HG02885 (cell line): ENCODE results near the gene PAGE1.
"Not testable (repeated sequence)": the region's sequence is repeated elsewhere in the genome, so short reads cannot be mapped to it uniquely, and the experiment has no call there.

Experiments used
- ATAC-seq: cut with Tn5 transposase; IDR thresholded peaks from one replicate; pipeline ENCODE4 v1.9.1; 2021; ENCODE audit warnings: mild to moderate bottlenecking; ENCODE audit not compliant: unreplicated experiment, poor library complexity

Gene PAGE1

DNA sequence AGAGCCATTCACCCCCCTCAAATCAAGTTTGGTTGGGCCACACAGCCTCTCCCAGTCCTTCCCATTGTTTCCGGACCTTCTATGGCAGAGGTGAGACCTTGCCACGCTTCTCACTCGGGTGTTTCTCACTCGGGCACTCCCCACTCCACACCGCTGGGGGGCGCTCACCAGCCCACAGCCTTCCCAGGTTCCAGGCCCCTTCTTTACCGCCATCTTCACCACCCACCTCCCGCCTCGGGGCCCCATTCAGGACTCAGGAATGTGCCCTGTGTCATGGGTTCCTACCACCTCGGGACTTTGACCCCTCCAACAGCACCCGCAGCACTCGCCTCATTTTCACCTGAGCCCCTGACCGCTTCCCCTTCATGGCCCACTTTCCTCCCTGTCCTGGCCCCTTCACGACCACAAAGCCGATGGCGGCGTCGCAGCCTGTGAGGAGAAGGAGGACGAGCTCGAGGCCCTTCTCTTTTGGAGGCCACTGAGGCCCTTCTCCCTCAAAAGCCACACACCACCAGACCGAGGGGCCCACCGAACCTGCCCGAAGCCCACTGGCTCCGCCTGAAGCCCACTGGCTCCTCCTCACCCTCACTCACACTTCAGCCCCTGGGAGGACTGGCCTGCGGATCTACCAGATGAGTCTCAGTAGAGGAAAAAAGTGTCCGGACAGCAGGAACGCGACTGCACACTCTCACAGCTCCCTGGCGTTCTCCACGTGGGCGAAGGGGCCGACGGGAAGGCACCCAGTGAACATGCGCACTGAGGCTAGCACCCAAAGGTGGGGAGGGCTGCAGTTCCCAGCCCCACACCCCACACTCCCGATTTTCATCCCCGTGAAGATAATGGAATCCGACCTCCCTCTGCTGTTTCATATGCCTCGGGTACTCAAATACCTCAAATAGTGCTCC is at the start of gene PAGE1:
Gene PAGE1, minus strand, starts transcription at position 709 of the 905 bp plus-strand sequence. CDS start 1,214 bp downstream, outside the sequence.
- ATAC-seq, result no peak

GRCh38 chrX:49741501-49741900 is 45.7 kb upstream of the PAGE1 start:
- ATAC-seq, result not testable (repeated sequence)

DNA sequence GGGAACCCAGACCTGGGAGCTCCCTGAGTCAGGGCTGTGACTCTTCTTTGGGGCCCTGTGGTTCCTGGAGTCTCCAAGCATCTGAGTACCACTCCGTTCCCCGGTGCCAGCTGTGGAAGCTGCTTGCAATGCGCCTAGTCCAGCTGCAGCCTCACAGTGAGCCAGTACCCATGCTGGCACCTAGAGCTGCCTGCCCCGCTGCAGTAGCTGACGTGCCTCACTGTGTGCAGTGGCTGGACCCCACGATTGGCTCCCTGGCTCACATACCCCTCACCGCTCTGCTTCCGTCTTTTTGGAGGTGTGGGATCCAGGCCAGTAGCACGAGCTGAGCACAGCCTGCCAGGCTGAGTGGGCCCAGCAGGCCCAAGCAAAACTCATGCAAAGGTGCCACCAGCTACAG is 32.1 kb upstream of the PAGE1 start:
- no peak for ATAC-seq

DNA sequence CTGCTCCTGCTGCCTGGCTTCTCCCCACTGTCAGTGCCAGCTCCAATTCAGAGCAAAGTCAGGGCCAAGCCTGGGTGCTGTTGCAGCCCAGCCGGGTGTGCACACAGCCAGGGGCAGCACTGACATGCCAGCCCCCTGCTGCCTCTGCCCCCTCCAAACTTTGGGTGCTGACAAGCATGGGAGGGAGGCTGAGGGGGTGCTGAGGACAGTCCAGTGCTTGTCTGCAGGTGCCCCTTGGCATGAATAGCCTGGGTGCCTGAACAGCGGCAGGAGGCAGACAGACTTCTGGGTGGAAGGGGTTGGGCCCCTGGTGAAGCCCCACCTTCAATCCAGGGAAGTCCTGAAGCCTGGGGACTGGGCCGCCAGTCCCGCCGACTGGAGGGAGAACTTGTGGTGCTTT is 31.2 kb upstream of the PAGE1 start:
- no peak for ATAC-seq

DNA sequence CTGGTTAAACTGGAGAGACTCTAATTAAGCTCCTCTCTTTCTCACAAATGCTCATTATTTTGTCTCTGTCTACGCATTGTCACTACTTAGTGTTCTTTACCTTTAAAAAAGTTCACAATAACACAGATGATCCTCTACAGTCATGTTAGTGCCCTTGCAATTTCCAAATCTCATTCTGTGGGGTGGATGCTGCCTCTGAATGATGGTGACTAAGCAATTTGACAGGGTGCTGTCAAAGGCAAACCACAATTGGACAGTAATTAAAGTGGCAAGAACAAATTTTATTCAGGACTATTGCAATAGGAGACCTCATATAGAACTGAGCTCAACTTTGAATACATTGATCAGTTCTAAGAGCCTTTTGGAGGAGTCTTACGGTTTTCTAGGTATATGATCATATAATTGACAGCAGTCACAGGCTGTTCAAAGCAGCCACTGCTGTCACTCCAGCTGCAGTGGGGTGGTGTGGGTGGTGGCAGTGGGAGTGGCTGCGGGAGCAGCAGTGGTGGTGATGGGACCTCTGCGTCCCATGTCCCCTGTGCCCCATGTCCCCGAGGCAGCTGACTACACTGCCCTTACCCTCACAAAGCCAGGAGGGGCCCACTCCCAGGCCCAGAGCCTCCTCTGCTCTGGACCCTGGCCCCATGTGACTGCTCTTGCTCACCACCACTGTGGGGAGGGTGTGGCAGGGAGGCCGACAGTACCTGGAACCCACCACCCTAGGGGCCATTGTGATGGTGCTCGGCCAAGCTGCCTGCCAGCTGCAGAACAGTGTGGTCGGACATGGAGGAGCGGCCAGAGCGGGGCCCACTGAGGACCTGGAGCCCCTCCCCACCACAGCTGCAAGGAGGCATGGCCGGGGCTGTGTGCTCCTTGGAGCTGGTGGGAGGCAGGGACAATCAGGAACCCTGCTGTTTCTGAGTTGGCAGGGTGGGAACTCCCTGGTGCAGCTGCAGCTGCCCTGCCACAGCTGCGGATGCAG is 30.4 kb upstream of the PAGE1 start:
- no peak for ATAC-seq

GRCh38 chrX:49725401-49725800 is 29.6 kb upstream of the PAGE1 start:
- no peak for ATAC-seq

- not testable (repeated sequence) for ATAC-seq
Observed at GRCh38 chrX:49720106-49720505, 24.3 kb upstream of the PAGE1 start.

DNA sequence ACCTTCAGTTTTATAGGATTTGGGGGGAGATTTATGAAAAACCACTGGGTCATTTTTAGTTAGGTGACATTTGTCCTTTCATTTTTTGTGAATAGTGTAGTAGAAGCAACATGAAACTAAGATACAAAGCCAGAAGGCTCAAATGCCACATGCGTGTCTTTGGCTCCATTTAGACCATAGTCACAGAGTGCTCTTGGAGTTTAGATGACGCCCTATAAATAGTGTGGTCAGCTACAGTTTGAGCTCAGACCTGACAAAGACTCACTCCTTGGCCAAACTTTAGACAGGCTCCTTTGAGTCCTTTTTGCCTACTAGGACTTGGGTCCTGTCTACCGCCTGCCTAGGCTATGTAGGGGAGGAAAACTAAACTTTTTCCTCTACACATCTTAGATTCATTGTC is 16.8 kb upstream of the PAGE1 start:
- ATAC-seq, result no peak

DNA sequence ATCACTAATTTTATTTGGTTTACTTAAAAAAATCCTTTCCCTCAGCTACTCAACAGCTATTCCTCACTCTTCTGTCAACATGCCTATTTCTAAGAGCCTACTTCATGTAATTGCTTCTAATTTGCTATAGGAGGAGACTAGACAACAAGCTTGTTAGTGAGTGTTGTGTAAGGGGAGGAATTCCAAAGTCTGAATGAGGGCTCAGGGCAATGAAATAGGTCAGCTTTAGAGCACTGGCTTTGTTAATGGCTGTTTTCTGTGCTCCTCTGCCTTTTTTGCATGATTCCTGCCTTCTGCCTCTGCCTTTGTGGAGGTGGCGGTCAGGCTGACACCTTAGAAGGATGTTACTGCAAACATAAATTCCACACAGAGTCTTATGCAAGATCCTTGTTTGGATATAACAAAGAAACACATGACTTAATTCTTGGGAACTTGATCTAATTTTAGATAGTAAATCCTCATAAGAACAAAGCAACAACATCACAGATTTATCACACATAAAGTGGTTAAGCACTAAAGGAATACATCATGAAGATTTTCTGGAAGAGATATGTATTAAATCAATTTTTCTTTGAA is 15.0 kb upstream of the PAGE1 start:
- no peak for ATAC-seq

DNA sequence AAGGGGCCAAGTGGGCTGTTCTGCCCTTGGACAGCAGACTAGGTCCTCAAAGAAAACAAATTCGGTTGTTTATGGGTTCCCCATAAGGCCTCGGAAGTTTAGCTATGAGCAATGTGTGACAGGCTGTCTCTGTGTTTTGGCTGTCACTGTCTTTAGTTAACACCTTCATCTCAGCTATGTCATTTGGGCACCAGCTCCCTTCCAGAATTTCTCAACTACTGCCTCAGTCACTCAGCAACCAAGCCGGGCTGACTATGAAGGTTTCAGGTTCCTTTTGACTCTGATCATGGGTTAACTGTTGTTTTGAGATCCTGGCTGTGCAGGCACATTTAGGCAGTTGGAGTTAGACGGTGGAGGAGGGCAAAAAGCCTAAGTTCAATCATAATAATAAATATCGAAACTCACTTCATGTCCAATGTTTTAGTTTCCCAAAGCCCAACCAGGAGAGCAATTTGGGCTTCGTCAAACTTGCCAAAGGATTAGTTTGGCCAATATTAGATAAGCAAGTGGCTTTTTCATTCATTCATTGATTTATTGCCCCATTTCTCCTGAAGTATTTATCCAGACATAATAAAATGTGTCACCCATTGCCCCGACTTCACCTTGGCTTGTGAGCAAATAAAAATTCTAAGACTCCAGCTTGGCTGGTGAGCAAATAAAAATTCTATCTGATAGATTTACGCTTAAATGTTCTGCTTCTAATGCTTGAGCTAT is 9.1 kb upstream of the PAGE1 start:
- ATAC-seq, result no peak

DNA sequence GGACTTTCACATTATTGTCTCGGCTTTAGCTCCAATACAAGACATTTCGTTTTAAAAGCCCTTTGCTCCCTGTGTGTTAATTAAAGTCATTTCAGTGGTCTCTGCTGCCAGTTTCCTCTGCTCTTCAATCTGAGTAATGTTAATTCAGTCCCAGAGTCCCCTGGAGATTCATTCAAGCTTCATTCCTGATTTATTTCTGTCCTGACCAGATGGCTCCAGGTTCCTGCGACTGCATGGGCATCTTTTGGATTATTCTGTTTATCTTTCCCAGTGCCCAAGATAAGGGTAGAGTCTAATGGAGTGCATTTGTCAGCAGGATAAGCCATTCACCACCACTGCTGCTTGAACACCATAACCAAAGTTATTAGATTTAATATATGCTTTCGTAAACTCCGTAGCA is 6.1 kb upstream of the PAGE1 start:
- ATAC-seq, result no peak

DNA sequence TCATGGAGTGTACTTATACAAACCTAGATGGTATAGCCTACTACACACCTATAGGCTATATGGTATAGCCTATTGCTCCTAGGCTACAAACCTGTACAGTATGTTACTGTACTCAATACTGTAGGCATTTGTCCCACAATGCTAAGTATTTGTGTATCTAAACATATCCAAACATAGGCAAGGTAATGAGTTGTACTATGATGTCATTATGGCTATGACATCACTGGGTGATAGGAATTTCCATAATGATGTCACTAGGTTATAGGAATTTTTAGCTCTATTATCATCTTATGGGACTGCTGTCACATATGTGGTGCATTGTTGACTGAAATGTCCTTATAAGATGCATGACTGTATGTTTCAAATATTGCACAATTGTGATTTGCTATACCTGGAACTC is 5.5 kb upstream of the PAGE1 start:
- ATAC-seq, result no peak

GRCh38 chrX:49675075-49675719 is 20.6 kb downstream of the PAGE1 start:
- no peak for ATAC-seq

DNA sequence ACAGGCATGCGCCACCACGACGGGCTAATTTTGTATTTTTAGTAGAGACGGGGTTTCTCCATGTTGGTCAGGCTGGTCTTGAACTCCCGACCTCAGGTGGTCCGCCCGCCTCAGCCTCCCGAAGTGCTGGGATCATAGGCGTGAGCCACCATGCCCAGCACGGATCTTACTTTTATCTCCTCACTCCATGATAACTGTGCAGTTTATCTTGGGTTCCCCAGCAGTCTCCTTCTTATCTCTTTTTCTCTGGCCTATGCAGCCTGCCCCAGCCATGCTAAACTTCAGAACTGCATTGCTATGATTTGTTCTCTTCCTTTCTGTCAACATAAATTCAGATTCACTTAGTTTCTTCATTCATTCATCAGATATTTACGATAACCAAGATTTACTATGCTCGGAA is 22.4 kb downstream of the PAGE1 start:
- no peak for ATAC-seq

DNA sequence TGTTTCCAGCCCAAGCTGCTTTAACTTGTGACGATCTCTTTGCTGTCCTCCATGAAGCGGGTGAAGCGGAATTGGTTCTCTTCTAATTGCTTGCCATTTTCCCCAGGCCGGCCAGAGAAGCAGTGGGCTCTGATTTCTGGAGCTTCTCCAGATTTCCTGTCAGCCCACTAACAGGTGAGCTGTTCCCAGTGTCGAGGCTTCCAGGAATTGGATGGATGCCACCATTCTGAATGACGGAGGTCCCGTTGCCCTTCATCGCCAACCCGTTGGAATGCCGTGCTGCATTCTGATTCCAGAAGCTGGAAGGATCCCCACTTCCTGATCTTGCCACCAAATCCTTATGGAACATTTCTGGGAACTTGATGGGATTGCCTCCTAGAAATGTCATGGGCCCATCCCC is 31.0 kb downstream of the PAGE1 start:
- ATAC-seq, result no peak

GRCh38 chrX:49661881-49662280 is 33.9 kb downstream of the PAGE1 start:
- ATAC-seq, result no peak

DNA sequence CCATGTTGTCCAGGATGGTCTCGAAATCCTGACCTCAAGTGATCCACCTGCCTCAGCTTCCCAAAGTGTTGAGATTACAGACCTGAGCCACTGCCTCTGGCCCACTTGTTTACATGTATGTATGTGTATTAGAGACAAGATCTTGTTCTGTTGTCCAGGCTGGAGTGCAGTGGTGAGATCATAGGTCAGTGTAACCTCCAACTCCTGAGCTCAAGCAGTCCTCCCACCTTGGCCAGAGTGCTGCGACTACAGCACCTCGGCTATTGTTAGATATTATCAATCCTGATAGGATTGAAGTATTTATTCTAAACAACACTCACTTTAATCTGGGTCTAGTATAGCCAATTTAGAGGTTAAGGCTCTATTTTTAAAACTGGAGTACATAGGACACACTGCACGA is 36.0 kb downstream of the PAGE1 start:
- no peak for ATAC-seq

DNA sequence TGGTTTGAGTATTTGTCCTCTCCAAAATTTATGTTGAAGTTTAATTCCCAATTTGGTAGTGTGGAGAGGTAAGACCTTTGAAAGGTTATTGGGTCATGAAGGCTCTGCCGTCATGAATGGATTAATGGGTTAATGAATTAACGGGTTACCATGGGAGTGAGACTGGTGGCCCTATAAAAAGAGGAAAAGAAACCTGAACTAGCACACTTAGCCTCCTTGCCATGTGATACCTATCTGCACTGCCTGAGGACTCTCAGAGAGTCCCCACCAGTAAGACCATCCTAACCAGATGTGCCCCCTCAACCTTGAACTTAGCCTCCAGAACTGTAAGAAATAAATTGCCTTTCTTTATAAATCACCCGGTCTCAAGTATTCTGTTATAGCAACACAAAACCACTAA is 39.3 kb downstream of the PAGE1 start:
- no peak for ATAC-seq

- no peak for ATAC-seq
Observed at GRCh38 chrX:49644991-49645637, 50.7 kb downstream of the PAGE1 start.
